Lower lobe of right lung (tissue), 2 donors: ENCODE data around the gene NUDT16. TPM values are rescaled to one million over a fixed set of nuclear protein-coding genes. Genes with fewer than 3 reads are reported as not detected.

Experiments
- ATAC-seq, 2 donors: fragments of 200-7000 bp; cut with Tn5 transposase; one replicate each; pipeline ENCODE4 v1.9.1; 2020 to 2022; ENCODE audit warnings: mild to moderate bottlenecking in 2 of 2, moderate library complexity in 2 of 2
- DNase-seq: peaks from one replicate; pipeline ENCODE4 v3.0.0-alpha.2; 2020
- H3K27ac ChIP-seq: fragments of 200-600 bp; one replicate; pipeline ENCODE4 v1.8.0; 2022
- H3K27me3 ChIP-seq: fragments of 200-600 bp; one replicate; pipeline ENCODE4 v1.8.0; 2022; ENCODE audit warnings: low read depth
- H3K36me3 ChIP-seq: fragments of 200-600 bp; one replicate; pipeline ENCODE4 v1.8.0; 2022; ENCODE audit warnings: mild to moderate bottlenecking
- H3K4me1 ChIP-seq: fragments of 200-600 bp; one replicate; pipeline ENCODE4 v1.8.0; 2022
- H3K4me3 ChIP-seq: fragments of 200-600 bp; one replicate; pipeline ENCODE4 v1.8.0; 2022; ENCODE audit warnings: mild to moderate bottlenecking
- H3K9me3 ChIP-seq: fragments of 200-600 bp; one replicate; pipeline ENCODE4 v1.8.0; 2022
- CTCF ChIP-seq: fragments of 200-600 bp; IDR thresholded peaks from one replicate; pipeline ENCODE4 v1.8.0; 2022; ENCODE audit warnings: antibody characterized with exemption, mild to moderate bottlenecking
- intact Hi-C: fragments of 100-400 bp; cut with DNase I; formaldehyde crosslinking; loops from one replicate; pipeline ENCODE4 v1.11.0; 2022
- total RNA-seq: library from RNA; stranded (reverse); fragmentation: NEBNext Ultra II Directional; extraction: Animal tissue kit (Norgen Biotek cat#: 25700); gene quantifications from one replicate; pipeline ENCODE4 v1.2.1, GENCODE V29; 2021
- donor health status: DM: no; HTN: yes; CAD: no; lungs with severe emphysema.

NUDT16 gene
- total RNA-seq, 1 donor from 2014 or later = 38.7 TPM

DNA sequence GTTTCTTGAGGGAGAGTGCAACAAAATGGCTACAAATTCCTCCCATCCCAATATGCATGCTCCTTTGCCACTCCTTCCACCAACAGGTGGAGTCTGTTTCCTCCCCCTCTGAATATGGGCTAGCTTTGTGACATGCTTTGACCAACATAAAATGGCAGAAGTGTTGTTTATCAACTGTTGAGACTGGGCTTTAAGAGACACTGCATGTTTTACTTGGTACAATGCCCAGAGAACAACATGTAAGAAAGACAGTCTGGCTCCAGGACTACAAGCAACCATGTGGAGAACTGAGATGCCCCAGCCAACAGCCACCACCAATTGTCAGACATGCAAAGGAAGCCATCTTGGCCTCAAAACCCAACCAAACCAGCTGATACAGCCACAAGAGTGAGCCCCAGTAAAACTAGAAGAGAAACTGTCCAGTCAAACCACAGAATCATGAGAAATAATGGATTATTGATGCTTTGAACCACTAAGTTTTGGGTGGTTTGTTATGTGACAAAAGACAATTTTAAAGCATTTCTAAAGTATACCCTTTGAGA is 40.5 kb downstream of the NUDT16 start:
- no peaks in the 10 kb centered on the region for H3K36me3 ChIP-seq
- intact Hi-C loops = no loop called here
- no peak overlapping the region for H3K4me3 ChIP-seq
- no peak for TF ChIP-seq CTCF
- H3K9me3 ChIP-seq = no peaks in the 10 kb centered on the region
- H3K4me1 ChIP-seq = no peaks in the 10 kb centered on the region
- no peaks in the 10 kb centered on the region for H3K27me3 ChIP-seq
- ATAC-seq (no peak), DNase-seq (no peak)
- no peak overlapping the region for H3K27ac ChIP-seq

DNA sequence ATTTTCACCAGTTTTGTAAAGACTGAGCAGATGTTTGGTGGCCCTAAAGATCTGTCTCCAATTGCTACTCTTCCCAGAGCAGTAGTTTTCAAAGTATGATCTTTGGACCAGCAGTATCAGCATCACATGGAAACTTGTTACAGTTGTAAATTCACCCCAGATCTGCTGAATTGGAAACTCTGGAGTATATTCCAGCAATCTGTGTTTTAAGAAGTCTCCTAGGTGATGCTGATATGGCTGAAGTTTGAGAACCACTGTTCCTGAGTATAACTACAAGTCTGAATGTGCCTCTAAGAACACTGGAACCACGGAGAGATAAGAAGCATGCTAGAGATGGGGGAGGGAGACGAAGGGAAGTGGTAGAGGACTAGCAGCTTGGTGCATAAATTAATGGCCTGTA is 45.7 kb downstream of the NUDT16 start:
- Histone ChIP-seq H3K9me3 (no peaks in the 10 kb centered on the region), H3K36me3 (no peaks in the 10 kb centered on the region), H3K4me1 (no peaks in the 10 kb centered on the region), H3K4me3 (no peak overlapping the region), H3K27ac (no peak overlapping the region), H3K27me3 (no peaks in the 10 kb centered on the region)
- no peak for TF ChIP-seq CTCF
- ATAC-seq = no peak
- intact Hi-C loops = no loop called here
- no peak for DNase-seq

DNA sequence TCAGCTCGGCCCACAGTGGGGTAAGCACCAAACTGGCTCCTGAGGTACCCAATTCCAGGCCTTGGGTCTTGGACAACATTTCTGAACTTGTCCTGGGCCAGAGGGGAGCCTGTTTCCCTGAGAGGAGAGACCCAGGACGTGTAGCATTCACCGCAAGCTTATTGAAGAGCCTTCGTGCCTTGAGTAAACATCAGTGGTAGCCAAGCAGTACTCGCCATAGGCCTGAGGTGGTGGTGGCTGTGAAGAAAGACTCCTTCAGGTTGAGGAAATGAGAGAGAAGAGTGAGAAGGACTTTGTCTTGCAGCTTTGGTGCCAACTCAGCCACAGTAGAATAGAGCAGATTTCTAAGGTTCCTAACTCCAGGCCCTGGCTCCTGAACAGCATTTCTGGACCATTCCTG is 50.2 kb downstream of the NUDT16 start:
- peak; percentile 28 to 79 for ATAC-seq
- intact Hi-C loops = no loop called here

GRCh38 chr3:131432441-131432840 is 50.9 kb downstream of the NUDT16 start:
- H3K27me3 ChIP-seq = no peaks in the 10 kb centered on the region
- H3K9me3 ChIP-seq = no peaks in the 10 kb centered on the region
- no peak overlapping the region for H3K27ac ChIP-seq
- TF ChIP-seq CTCF = no peak
- no peaks in the 10 kb centered on the region for H3K4me1 ChIP-seq
- intact Hi-C loops = no loop called here
- DNase-seq (no peak), ATAC-seq (no peak)
- H3K4me3 ChIP-seq = no peak overlapping the region
- H3K36me3 ChIP-seq = no peaks in the 10 kb centered on the region

More for the DNA sequence above, 50.2 kb downstream of the NUDT16 start:
- no peak overlapping the region for H3K27ac ChIP-seq
- no peaks in the 10 kb centered on the region for H3K9me3 ChIP-seq
- no peaks in the 10 kb centered on the region for H3K27me3 ChIP-seq
- H3K4me1 ChIP-seq = no peaks in the 10 kb centered on the region
- no peak for DNase-seq
- no peak for TF ChIP-seq CTCF
- H3K36me3 ChIP-seq = no peaks in the 10 kb centered on the region
- H3K4me3 ChIP-seq = no peak overlapping the region

DNA sequence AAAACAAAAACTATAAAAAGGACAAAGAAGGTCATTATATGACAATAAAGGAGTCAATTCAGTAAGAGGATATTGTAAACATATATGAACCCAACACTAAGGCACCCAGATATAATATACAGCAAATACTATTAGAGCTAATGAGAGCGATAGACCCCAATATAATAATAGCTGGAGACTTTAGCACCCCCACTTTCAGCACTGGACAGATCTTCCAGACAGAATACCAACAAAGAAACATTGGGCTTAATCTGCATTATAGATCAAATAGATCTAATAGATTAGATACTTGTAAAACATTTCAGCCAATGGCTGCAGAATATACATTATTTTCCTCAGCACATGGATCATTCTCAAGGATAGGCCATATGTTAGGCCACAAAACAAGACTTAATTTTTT is 53.4 kb downstream of the NUDT16 start:
- Histone ChIP-seq H3K4me1 (no peaks in the 10 kb centered on the region), H3K27me3 (no peaks in the 10 kb centered on the region), H3K27ac (no peak overlapping the region), H3K36me3 (no peaks in the 10 kb centered on the region), H3K9me3 (no peaks in the 10 kb centered on the region), H3K4me3 (no peak overlapping the region)
- ATAC-seq (no peak), DNase-seq (no peak)
- intact Hi-C loops = no loop called here
- TF ChIP-seq CTCF = no peak

Other genes with a start within 250 kb of the NUDT16 start
- 48.4 TPM for gene MRPL3, start 121.2 kb downstream of the NUDT16 start, total RNA-seq